GM18867 (cell line): ENCODE results near the gene CCDC172.
A peak's percentile ranks its signal among the peaks of the same experiment; 100 is the strongest.

Source experiments
- ATAC-seq: cut with Tn5 transposase; IDR thresholded peaks from one replicate; pipeline ENCODE4 v1.9.1; 2021; ENCODE audit warnings: mild to moderate bottlenecking, moderate library complexity; ENCODE audit not compliant: unreplicated experiment

The CCDC172 gene, protein sequence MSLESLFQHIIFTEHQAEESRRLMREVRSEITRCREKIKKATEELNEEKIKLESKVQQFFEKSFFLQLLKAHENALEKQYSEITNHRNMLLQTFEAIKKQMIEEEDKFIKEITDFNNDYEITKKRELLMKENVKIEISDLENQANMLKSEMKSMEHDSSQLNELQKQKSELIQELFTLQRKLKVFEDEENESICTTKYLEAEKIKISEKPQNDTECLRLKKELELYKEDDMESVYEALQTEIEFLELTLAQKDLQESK

DNA sequence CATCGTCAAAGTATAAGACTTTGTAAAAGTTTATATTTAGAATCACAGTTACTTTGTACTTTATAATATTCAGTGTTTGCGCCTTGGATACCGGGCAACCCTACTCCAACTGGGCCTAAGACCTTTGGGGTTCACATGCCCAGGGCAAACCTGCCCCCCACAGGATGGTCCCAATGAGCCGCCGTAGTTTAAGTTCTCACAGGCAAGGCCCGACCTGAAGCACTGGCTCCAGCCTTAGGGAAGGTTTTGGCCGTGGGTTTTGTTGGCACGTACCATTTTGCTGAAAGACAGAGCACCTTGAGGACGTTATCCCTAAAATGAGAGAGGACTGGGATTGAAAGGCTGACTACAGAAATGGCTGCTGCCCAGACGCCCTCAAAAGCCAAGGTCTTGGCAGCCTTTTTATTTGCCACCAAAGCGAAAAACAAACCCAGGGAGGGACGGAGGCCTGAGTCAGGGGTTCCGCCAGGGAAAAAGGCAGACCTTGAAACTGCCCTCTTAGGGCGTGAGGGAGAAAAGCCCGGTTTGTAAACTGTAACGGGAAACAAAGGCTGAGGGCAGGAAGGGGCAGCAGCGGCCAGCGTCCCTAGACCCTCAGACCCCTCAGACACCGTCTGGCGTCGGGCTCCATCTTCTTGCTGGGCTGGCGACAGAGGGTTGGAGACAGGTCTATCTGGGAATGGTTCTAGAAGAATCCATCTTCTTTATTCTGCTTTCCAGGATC, at the start of gene CCDC172:
Gene CCDC172 (plus strand): TSS at position 222 of the 724 bp plus-strand sequence. CDS start 564 bp downstream, outside the sequence.
- no peak for ATAC-seq

DNA sequence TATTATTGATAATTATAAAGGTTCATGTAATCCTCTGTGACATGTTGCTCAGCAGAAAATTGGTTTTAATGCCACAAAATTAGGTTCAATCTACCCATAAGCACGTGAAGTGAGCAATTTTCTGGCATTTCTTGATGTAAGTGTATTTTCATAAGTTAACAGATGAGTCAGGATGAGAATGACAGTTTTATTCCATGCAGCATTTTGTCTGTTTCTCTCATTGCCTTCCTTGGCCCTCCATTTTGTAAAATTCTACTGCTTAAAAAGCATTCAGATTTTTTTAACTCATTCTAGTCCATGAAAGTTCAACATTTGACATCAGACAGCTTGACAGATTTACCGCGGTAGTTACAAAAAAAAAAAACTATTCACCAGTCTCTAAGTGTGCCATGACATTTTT, 47.3 kb upstream of the CCDC172 start:
- ATAC-seq = no peak

DNA sequence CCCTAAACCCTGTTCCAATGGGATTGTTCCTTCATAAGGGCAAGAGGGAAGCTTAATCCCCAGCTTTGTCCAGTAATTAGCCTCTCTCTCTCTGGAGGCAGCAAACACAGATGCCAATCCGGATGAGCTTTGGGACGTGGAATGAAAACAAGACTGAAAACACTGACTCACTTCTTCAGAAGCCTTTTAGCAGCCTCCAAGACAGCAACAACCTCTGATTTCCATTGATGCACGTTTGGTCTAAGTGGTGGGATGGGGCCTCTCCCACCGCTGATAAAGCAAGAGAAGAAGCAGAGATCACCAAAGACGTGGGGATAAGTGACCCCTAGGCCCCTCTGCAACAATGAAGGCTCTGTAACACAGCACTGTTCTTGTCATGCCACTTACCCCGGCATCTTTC, 45.4 kb upstream of the CCDC172 start:
- ATAC-seq = no peak

- no peak for ATAC-seq
Measured at GRCh38 chr10:116281775-116282174, 42.5 kb upstream of the CCDC172 start.

DNA sequence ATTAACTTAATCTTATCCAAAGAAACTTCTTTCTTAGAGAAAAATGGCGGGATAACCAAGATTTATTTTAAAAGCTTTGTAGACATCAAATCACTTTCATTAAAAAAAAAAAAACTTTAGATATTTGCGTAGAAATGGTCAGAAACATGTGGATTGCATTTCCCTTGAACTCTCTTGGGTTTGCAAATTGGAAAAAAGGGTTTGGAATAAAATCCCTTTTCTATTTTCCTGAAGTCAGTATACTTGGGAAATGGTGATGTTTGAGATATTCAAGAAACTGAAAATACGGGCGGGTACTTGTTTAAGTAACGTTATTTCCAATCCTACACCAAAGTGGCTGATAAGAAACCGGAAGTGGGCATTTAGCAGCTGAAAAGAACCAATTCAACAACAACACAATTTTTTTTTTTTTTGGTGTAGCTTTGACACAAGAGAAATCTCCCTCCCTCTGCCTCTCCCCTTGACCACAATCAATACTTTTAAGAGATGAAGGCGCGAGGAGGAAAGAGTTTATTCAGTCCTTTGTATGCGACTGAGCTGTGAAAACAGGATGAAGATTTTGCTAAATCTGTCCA, 37.5 kb upstream of the CCDC172 start:
- ATAC-seq = no peak

DNA sequence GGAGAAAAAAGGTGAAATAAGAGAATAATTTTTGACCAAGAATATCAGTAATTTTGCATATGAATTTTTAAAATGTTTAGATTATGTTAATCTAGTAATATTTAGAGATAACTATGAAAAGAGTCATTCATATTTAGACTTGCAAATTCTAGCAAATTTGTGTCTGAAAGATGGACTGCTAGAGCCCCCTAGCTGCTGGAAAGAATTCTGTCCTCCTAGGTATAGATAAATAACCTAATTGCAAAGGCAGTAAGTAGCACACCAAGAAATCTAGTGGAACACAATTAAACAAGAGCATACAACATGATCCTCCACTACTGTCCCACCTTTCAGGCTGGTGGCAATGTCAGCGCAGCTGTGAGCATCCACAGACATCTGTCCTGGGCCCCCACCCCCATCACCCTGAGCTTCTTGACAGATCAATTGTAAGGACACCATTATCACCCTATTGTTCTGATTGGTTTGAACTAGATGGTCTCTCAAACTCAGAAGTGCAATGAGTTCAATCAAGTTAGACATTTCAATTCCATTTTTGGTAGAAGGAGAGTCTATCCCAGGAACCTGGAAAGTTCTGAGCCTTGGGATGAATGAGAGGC, 36.2 kb upstream of the CCDC172 start:
- peak; percentile 60 for ATAC-seq

DNA sequence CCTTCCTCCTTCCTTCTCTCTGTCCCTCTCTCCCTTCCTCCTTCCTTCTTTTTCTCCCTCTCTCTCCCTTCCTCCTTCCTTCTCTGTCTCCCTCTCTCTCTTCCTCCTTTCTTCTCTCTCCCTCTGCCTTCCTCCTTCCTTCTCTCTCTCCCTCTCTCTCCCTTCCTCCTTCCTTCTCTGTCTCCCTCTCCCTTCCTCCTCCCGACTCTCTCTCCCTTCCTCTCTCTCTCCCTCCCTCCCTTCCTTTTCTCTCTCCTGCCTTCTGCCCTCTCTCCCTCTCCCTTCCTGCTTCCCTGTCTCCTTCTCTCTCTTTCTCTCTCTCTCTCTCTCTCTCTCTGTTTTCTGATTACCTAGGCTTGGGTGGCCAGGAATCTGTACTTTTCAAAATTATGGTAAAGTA, 34.6 kb upstream of the CCDC172 start:
- ATAC-seq = no peak

DNA sequence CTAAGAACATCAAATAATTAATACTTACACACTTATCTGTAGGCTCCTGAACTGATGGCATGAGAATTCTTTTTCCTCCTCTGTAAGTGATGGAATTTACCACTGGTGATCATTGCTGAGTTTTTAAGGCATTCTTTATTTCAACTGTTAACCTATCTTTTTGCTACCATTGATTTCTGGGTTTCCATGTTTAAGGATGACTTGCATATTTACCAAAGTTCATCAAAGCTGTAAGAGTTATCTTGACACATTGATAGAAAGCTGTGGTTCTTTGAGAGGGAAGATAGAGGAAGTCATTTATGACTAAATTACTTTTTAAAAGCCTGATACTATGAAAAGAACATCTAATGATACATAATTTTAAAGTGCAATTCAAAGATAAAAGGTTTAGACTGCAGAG, 31.8 kb upstream of the CCDC172 start:
- ATAC-seq = no peak

- no peak for ATAC-seq
Measured at GRCh38 chr10:116296291-116296721, 27.9 kb upstream of the CCDC172 start.

DNA sequence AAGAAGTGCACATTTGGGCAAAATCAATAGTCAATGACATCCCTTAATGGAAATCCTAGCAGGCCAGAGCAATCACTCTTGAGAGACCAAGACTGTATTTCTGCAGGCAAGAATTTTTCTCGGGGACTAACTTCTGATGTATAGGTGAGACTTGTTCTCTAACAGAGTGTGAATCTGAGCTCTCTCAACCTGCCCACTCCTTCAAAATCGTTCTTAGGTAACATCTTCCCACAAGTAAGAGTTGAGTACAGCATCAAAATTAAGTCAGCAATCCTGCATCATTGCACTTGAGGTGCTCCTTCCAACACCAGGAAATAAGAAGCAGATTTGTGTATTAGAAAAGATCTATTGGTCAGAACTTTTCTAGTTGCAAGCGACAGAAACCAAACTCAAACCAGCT, 25.7 kb upstream of the CCDC172 start:
- no peak for ATAC-seq

- ATAC-seq = no peak
Measured at GRCh38 chr10:116300542-116300941, 23.7 kb upstream of the CCDC172 start.

DNA sequence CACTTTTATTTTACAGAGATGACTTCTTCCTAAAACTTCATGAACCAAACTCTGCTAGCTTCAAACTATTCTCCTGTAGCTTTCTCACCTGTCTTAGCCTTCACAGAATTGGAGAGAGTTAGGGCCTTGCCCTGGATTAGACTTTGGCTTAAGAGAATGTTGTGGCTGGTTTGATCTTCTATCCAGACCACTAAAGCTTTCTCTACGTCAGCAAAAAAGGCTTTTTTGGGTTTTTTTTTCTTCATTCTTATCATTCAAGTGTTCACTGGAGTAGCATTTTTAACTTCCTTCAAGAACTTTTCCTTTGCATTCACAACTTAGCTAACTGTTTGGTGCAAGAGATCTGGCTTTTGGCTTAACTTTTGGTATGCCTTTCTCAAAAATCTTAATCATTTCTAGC, 19.3 kb upstream of the CCDC172 start:
- ATAC-seq = no peak

GRCh38 chr10:116306847-116307246, 17.4 kb upstream of the CCDC172 start:
- ATAC-seq = no peak

- ATAC-seq = no peak
Measured at GRCh38 chr10:116307455-116307854, 16.8 kb upstream of the CCDC172 start.

GRCh38 chr10:116311016-116311415, 13.2 kb upstream of the CCDC172 start:
- ATAC-seq = no peak

- no peak for ATAC-seq
Measured at GRCh38 chr10:116311706-116312490, 12.3 kb upstream of the CCDC172 start.

- ATAC-seq = no peak
Measured at GRCh38 chr10:116312548-116312947, 11.7 kb upstream of the CCDC172 start.

GRCh38 chr10:116316503-116316902, 7.7 kb upstream of the CCDC172 start:
- peak; percentile 74 for ATAC-seq

- no peak for ATAC-seq
Measured at GRCh38 chr10:116324951-116325635, 845 bp downstream of the CCDC172 start.

DNA sequence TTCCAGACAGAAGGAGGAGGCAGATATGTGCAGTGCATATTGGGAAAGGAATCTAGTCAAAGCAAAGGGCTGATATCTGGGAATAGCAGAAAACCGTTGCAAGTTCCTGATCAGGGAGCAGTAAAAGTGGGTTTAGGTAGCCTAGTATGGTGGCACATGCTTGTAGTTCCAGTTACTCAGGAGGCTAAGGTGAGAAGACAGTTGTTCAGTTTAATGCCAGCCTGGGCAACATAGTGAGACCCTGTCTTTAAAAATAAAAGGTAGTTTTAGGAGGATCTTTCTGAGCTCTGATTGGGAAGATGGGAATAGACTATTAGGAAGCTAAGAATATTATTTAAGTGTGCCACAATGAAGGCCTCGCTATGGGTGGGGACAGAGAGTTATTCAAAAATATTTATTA, 1.7 kb downstream of the CCDC172 start:
- no peak for ATAC-seq
